Esophagus squamous epithelium (tissue), 5 donors: ENCODE data around the gene LNP1. TPM values are rescaled to one million over a fixed set of nuclear protein-coding genes. Genes with fewer than 3 reads are reported as not detected.

Source experiments
- DNase-seq: peaks from one replicate; lab custom pipeline; 2025; lab: John Stamatoyannopoulos, UW
- H3K27ac ChIP-seq, 4 donors: fragments of 200-600 bp; sonication (generic); one replicate each; pipeline ENCODE4 v1.5.1; 2016 to 2019; ENCODE audit warnings: mild to moderate bottlenecking in 1 of 4
- H3K27me3 ChIP-seq, 4 donors: fragments of 200-600 bp; sonication (generic); 1 replicate in 3 of 4; 2 replicates in 1 of 4; pipeline versions ENCODE4 v1.5.1 to v1.6.0; 2017 to 2021; ENCODE audit warnings: antibody characterized with exemption in 1 of 4
- H3K36me3 ChIP-seq, 3 donors: fragments of 200-600 bp; sonication (generic); one replicate each; pipeline ENCODE4 v1.5.1; 2016 to 2019
- H3K4me1 ChIP-seq, 3 donors: fragments of 200-600 bp; sonication (generic); one replicate each; pipeline ENCODE4 v1.5.1; 2017 to 2019
- H3K4me3 ChIP-seq, 4 donors: fragments of 200-600 bp; sonication (generic); 1 replicate in 3 of 4; 2 replicates in 1 of 4; pipeline ENCODE4 v1.5.1; 2016 to 2019; ENCODE audit warnings: mild to moderate bottlenecking in 2 of 4, moderate library complexity in 1 of 4
- H3K9me3 ChIP-seq, 3 donors: fragments of 200-600 bp; sonication (generic); one replicate each; pipeline ENCODE4 v1.5.1; 2016 to 2019
- CTCF ChIP-seq, 6 experiments: fragments of 450-650 bp in 4 of 6; fragments of 200-600 bp in 2 of 6; sonication (generic) in 2 of 6; IDR thresholded peaks; one replicate each; pipeline ENCODE4 v1.5.1; 2016 to 2019; ENCODE audit warnings: antibody characterized with exemption in 6 of 6, mild to moderate bottlenecking in 4 of 6, moderate library complexity in 4 of 6
- POLR2A ChIP-seq, 4 donors: fragments of 450-650 bp; IDR thresholded peaks; one replicate each; pipeline ENCODE4 v1.6.1; 2017; ENCODE audit warnings: antibody characterized with exemption in 4 of 4, mild to moderate bottlenecking in 4 of 4, moderate library complexity in 3 of 4
- WGBS, 2 donors: methylation state at CpG; one replicate each; pipeline ENCODE4 v1.1.5; 2018; 5-methylcytosine and 5-hydroxymethylcytosine counted together
- intact Hi-C: fragments of 100-400 bp; cut with DNase I; formaldehyde crosslinking; loops from one replicate; pipeline ENCODE4 v1.15.0; 2022
- total RNA-seq, 4 donors: library from RNA; depleted of rRNA; stranded (reverse); fragments of >200 nt; gene quantifications; one replicate each; pipeline ENCODE4 v1.1.0, GENCODE V29; 2016
- donor health status: DM: yes; HTN: yes; CAD: no.

LNP1 gene
- total RNA-seq, 4 donors from 2014 or later: 0.31 to 1.5 (median 0.97) TPM

DNA sequence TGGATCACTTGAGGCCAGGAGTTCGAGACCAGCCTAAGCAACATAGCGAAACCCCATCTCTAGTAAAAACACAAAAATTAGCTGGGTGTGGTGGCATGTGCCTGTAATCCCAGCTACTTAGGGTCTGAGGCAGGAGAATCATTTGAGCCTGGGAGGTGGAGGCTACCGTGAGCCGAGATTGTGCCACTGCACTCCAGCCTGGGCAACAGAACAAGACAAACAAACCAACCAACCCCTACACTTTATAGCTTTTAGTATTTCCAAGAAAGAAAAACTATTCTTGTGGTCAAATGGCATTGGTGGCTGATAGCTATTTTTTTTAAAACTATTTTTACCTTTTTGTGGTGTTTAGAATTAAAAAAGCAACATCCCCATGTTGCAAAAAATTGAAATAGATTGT, 98.3 kb downstream of the LNP1 start:
- 97 to 100% methylated on average over 4 of the region's 4 CpGs for WGBS, 2 donors
- Histone ChIP-seq H3K27me3 (no peaks in the 10 kb centered on the region), H3K36me3 (no peaks in the 10 kb centered on the region), H3K4me1 (no peaks in the 10 kb centered on the region), H3K9me3 (no peaks in the 10 kb centered on the region), H3K27ac (no peak overlapping the region), H3K4me3 (no peak overlapping the region)
- no peak for DNase-seq
- TF ChIP-seq CTCF (IDR thresholded peaks at IDR 0.05) (no peak), POLR2A (IDR thresholded peaks at IDR 0.05) (no peak)
- intact Hi-C loops: no loop called here

DNA sequence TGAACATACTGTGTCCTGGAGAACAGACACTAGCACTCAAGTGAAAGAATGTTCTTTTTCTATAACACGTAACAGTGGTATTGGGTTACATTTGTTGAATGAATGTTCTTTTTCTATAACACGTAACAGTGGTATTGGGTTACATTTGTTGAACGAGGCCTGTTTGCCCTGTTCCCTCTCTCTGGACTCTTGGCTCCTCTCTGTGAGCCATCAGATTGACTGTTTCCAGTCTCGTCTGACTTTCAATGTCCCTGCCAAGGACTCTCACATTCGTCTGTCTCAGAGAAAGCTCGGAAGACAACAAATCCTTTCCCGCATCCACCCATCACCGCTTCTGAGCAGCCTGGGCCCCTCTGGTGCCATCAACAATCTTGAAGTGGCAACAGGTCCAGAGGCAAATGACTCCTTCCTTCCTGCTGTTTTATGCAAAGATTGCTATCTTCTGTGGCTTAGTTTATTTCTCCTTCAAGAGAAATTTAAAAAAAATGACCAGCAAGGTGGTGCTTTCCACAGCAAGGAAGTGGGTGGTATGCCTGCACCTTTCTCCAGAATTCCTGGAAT, 99.1 kb downstream of the LNP1 start:
- TF ChIP-seq CTCF (IDR thresholded peaks at IDR 0.05): no peak
- no peak for TF ChIP-seq POLR2A (IDR thresholded peaks at IDR 0.05)
- WGBS, 2 donors: 78 to 83% methylated on average over 8 of the region's 8 CpGs
- intact Hi-C loops: no loop called here

GRCh38 chr3:100503448-100503847, 102.1 kb downstream of the LNP1 start:
- intact Hi-C loops: no loop called here

More for the DNA sequence above, 99.1 kb downstream of the LNP1 start:
- Histone ChIP-seq H3K27ac (no peak overlapping the region), H3K36me3 (no peaks in the 10 kb centered on the region), H3K27me3 (no peaks in the 10 kb centered on the region), H3K9me3 (no peaks in the 10 kb centered on the region), H3K4me1 (no peaks in the 10 kb centered on the region), H3K4me3 (no peak overlapping the region)
- DNase-seq: no peak

More at GRCh38 chr3:100503448-100503847, 102.1 kb downstream of the LNP1 start:
- Histone ChIP-seq H3K27ac (no peak overlapping the region), H3K4me3 (no peak overlapping the region), H3K36me3 (no peaks in the 10 kb centered on the region), H3K27me3 (no peaks in the 10 kb centered on the region), H3K9me3 (no peaks in the 10 kb centered on the region), H3K4me1 (no peaks in the 10 kb centered on the region)
- 82 to 88% methylated on average over 1 of the region's 1 CpG for WGBS, 2 donors
- TF ChIP-seq CTCF (IDR thresholded peaks at IDR 0.05): no peak
- no peak for TF ChIP-seq POLR2A (IDR thresholded peaks at IDR 0.05)
- DNase-seq: no peak

Other genes starting within 250 kb of the LNP1 start
- 10 to 100 TPM; 16.3 to 40.0 (median 32.1) TPM for gene TBC1D23, start 140.5 kb upstream of the LNP1 start, total RNA-seq
- 10 to 100 TPM; 12.5 to 37.2 (median 23.8) TPM for gene NIT2, start 66.8 kb upstream of the LNP1 start, total RNA-seq
- 10 to 100 TPM; 32.0 to 51.3 (median 44.3) TPM for gene TOMM70, start 450 bp upstream of the LNP1 start, total RNA-seq
- gene TMEM45A, start 91.1 kb downstream of the LNP1 start, total RNA-seq: 10 to 100 TPM in 1 of 4 donors, 1 to 10 TPM in 3; 1.8 to 25.1 (median 5.1) TPM
- not detected for gene ADGRG7, start 208.1 kb downstream of the LNP1 start, total RNA-seq